Duodenal mucosa (tissue), 2 donors: ENCODE measurements around the gene TARS3.

Experiments used
- H3K27ac ChIP-seq: one replicate; pipeline ENCODE4 v1.7.0; 2013; ENCODE audit warnings: low read depth, low read length
- H3K27me3 ChIP-seq, 2 donors: one replicate each; pipeline ENCODE4 v1.7.0; 2013; ENCODE audit warnings: low read length in 2 of 2, control low read depth in 1 of 2; ENCODE audit not compliant: insufficient read depth in 2 of 2, control insufficient read depth in 1 of 2
- H3K36me3 ChIP-seq, 2 donors: one replicate each; pipeline ENCODE4 v1.7.0; 2013; ENCODE audit warnings: low read length in 2 of 2, control low read depth in 1 of 2; ENCODE audit not compliant: insufficient read depth in 2 of 2, control insufficient read depth in 1 of 2
- H3K4me1 ChIP-seq, 2 donors: one replicate each; pipeline ENCODE4 v1.7.0; 2013; ENCODE audit warnings: low read length in 2 of 2, control low read depth in 1 of 2; ENCODE audit not compliant: insufficient read depth in 2 of 2, control insufficient read depth in 1 of 2
- H3K4me3 ChIP-seq, 2 donors: one replicate each; pipeline ENCODE4 v1.7.0; 2013; ENCODE audit warnings: low read length in 2 of 2, low read depth in 1 of 2
- H3K9ac ChIP-seq, 2 donors: one replicate each; pipeline ENCODE4 v1.7.0; 2013; ENCODE audit warnings: low read length in 2 of 2, low read depth in 1 of 2
- H3K9me3 ChIP-seq, 2 donors: one replicate each; pipeline ENCODE4 v1.7.0; 2013; ENCODE audit warnings: low read length in 2 of 2, control low read depth in 1 of 2; ENCODE audit not compliant: control insufficient read depth in 1 of 2

Gene TARS3

GRCh38 chr15:101648356-101648755, 75.9 kb downstream of the TARS3 start:
- H3K27ac ChIP-seq: no peak overlapping the region

GRCh38 chr15:101647251-101647650, 77.0 kb downstream of the TARS3 start:
- H3K9me3 ChIP-seq: no peaks in the 10 kb centered on the region
- H3K4me3 ChIP-seq: no peak overlapping the region
- peaks cover 29 to 44% of the 10 kb centered on the region in 2 donors for H3K36me3 ChIP-seq
- H3K27ac ChIP-seq: no peak overlapping the region
- no peaks in the 10 kb centered on the region for H3K27me3 ChIP-seq
- H3K4me1 ChIP-seq: peaks cover 17 to 25% of the 10 kb centered on the region in 2 donors
- no peak overlapping the region for H3K9ac ChIP-seq

More at GRCh38 chr15:101648356-101648755, 75.9 kb downstream of the TARS3 start:
- Histone ChIP-seq H3K4me1 (peaks cover 19 to 21% of the 10 kb centered on the region in 2 donors), H3K4me3 (no peak overlapping the region), H3K36me3 (peaks cover 24 to 39% of the 10 kb centered on the region in 2 donors), H3K27me3 (no peaks in the 10 kb centered on the region), H3K9me3 (no peaks in the 10 kb centered on the region), H3K9ac (no peak overlapping the region)

DNA sequence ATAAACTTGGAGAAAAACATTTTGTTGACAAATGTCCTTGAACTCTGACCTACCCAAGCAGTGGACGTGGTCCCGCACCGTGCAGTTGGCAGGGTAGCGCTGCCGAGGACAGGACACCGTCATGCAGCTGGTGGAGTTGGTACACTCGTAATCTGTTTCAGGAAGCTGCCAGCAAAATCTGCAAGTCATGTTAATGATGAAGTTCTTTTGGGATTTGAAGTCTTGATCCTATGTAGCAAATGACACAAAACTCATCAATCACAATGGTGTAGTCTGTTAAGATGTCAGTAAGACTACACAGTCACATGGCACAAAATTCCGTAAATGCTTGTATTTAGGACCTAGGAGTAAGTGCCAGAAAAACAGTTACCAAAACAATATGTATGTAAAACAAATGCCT, 77.6 kb downstream of the TARS3 start:
- Histone ChIP-seq H3K36me3 (peaks cover 29 to 48% of the 10 kb centered on the region in 2 donors), H3K4me3 (no peak overlapping the region), H3K27ac (no peak overlapping the region), H3K4me1 (peaks cover 23 to 31% of the 10 kb centered on the region in 2 donors), H3K9ac (no peak overlapping the region), H3K9me3 (no peaks in the 10 kb centered on the region), H3K27me3 (no peaks in the 10 kb centered on the region)

- no peaks in the 10 kb centered on the region for H3K9me3 ChIP-seq
- peaks cover 18 to 50% of the 10 kb centered on the region in 2 donors for H3K36me3 ChIP-seq
- H3K4me3 ChIP-seq: no peak overlapping the region
- peaks cover 16 to 26% of the 10 kb centered on the region in 2 donors for H3K4me1 ChIP-seq
- peak overlapping the region; percentile 55 for H3K27ac ChIP-seq
- H3K9ac ChIP-seq: peak overlapping the region in 1 of 2 donors; percentile 27
- no peaks in the 10 kb centered on the region for H3K27me3 ChIP-seq
Observed at GRCh38 chr15:101642361-101642760, 81.9 kb downstream of the TARS3 start.

DNA sequence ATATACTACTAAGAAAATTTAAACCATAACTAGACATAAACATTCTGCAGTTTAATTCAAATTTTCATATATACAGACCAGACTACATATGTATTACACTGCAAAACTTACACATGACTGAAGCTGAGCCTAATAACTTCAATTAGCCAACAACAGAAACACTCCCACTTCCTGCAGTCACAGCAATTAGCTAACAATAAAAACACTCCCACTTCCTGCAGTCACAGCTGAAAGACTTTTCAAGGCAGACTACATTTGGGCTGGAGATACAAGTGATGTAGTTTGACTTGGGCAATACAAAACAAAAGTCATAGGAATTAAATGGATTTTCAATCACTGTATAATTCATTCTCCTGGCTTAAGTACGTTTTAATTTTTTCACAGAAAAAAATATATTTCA, 82.4 kb downstream of the TARS3 start:
- no peaks in the 10 kb centered on the region for H3K27me3 ChIP-seq
- H3K9me3 ChIP-seq: no peaks in the 10 kb centered on the region
- H3K27ac ChIP-seq: peak overlapping the region; percentile 55
- peaks cover 18 to 47% of the 10 kb centered on the region in 2 donors for H3K36me3 ChIP-seq
- peak overlapping the region in 1 of 2 donors; percentile 27 for H3K9ac ChIP-seq
- peaks cover 16 to 26% of the 10 kb centered on the region in 2 donors for H3K4me1 ChIP-seq
- no peak overlapping the region for H3K4me3 ChIP-seq

DNA sequence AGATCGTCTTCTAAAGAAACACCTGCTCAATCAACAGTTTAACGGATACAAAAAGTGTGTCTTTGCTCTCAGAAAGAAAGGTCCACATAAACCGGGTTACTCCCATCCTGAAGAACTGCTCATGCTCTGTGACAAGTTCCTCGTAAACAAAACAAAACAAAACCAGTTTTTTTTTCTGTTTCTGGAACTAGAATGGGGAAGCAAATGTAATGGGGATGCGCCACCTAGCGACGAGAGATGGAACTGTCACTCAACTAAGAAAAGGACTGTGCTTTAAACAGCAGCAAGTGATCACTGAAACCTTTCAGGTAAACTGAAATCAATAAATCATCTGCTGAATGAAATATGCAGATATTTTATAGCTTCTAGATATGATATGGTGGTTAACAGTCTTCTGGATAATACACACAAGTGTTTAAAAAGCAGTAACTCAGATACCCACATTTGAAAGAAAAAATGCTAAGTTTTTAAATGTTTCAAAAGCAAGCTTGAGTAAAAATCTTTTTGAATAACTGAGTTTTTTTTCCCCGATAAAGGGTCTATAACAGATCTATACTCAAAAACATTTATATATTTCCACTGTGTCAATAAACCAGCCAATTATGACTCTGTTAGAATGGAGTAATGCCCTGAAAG, 83.0 kb downstream of the TARS3 start:
- no peak overlapping the region for H3K4me3 ChIP-seq
- H3K27ac ChIP-seq: no peak overlapping the region
- H3K27me3 ChIP-seq: no peaks in the 10 kb centered on the region
- H3K9ac ChIP-seq: peak overlapping the region in 1 of 2 donors; percentile 12
- peaks cover 16 to 26% of the 10 kb centered on the region in 2 donors for H3K4me1 ChIP-seq
- H3K36me3 ChIP-seq: peaks cover 18 to 41% of the 10 kb centered on the region in 2 donors
- H3K9me3 ChIP-seq: no peaks in the 10 kb centered on the region

DNA sequence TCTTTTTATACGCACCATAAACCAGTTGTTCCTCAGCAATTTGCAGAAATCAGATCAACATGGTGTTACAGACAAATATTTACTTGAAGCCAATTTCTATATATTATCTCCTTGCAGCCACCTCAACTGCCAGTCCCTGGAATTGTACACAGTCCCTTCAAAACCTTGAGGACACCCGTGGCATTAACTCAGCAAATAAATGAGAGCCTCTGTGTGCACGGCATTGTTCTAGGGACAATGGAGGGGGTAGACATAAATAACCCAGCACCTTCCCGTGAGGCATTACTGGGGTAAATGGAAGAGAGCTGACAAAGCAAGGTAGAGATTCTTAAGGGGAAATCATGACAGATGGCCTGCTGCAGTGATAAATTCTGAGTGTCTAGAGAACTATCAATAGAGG, 84.6 kb downstream of the TARS3 start:
- Histone ChIP-seq H3K4me1 (peaks cover 16 to 26% of the 10 kb centered on the region in 2 donors), H3K27ac (no peak overlapping the region), H3K36me3 (peaks cover 10 to 30% of the 10 kb centered on the region in 2 donors), H3K9ac (no peak overlapping the region), H3K9me3 (no peaks in the 10 kb centered on the region), H3K4me3 (no peak overlapping the region), H3K27me3 (no peaks in the 10 kb centered on the region)

DNA sequence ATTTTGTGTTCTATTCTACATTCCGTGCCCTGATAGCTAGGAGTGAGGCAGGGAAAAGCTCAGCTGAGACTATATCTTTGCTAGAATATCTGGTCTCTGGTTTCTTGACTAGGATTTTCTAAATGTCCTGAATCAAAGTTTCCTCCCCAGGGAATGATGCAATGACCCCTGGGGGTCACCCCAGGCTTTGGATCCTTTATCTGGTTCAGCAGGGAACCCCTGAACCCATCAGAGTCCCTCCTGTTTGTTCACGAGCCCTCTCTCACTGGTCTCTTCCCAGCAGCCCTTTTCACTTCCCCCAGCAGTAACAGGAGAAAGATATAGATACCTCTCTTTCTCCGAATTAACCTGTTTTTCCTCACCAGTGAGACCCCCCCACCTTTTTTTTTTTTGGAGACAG, 86.4 kb downstream of the TARS3 start:
- H3K9ac ChIP-seq: no peak overlapping the region
- H3K27ac ChIP-seq: no peak overlapping the region
- H3K4me3 ChIP-seq: no peak overlapping the region
- peaks cover 6 to 20% of the 10 kb centered on the region in 2 donors for H3K36me3 ChIP-seq
- no peaks in the 10 kb centered on the region for H3K9me3 ChIP-seq
- H3K4me1 ChIP-seq: peaks cover 16 to 26% of the 10 kb centered on the region in 2 donors
- no peaks in the 10 kb centered on the region for H3K27me3 ChIP-seq

DNA sequence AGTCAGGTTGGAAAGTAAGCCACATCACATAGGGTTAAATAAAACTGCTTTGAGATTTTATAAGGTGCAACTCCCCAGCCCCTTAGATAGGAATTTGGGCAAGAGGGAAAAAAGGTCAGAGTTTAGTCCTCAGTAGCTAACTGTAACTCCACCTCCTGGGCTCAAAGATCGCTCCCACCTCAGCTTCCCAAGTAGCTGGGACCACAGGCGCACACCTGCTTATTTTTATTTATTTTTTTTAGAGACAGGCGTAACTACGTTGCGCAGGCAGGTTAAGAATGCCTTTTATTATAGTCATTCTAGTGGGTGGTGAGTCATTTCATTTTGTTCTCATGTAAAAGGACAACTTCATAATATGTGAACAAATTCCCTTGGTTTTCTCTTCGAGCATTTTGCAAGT, 86.8 kb downstream of the TARS3 start:
- Histone ChIP-seq H3K9me3 (no peaks in the 10 kb centered on the region), H3K27me3 (no peaks in the 10 kb centered on the region), H3K4me3 (no peak overlapping the region), H3K4me1 (peaks cover 16 to 24% of the 10 kb centered on the region in 2 donors), H3K27ac (no peak overlapping the region), H3K36me3 (peaks cover 3 to 18% of the 10 kb centered on the region in 2 donors), H3K9ac (no peak overlapping the region)

- Histone ChIP-seq H3K27me3 (no peaks in the 10 kb centered on the region), H3K36me3 (peaks cover 0 to 14% of the 10 kb centered on the region in 2 donors), H3K4me3 (no peak overlapping the region), H3K4me1 (peaks cover 11 to 20% of the 10 kb centered on the region in 2 donors), H3K9ac (no peak overlapping the region), H3K9me3 (no peaks in the 10 kb centered on the region), H3K27ac (no peak overlapping the region)
Observed at GRCh38 chr15:101637038-101637437, 87.2 kb downstream of the TARS3 start.
